ENCODE measurements around the gene FAXC. TPM values are rescaled to one million over a fixed set of nuclear protein-coding genes. Genes with fewer than 3 reads are reported as not detected.

Gene FAXC
- total and polyA plus RNA-seq, 2 of the 13 experiments (the other 11 are each of a cell fraction or from before 2014, with no cell fraction given) = 0.11 to 0.63 TPM

- TF ChIP-seq ZNF781 (CRISPR knock-in tag; IDR thresholded peaks at IDR 0.05; ENCODE audit: borderline replicate concordance, not compliant biosample characterization) = no peak
Measured at GRCh38 chr6:99295276-99295675, 54.2 kb downstream of the FAXC start (continued).

- H3K4me3 ChIP-seq (replicated peaks in 1 of 3; ENCODE audit: insufficient read depth in 1 of 3, low read depth in 2 of 3, low read length in 3 of 3) = no peak overlapping the region
- no peaks in the 10 kb centered on the region for H4K20me1 ChIP-seq (ENCODE audit: insufficient read depth, low read length)
- H3K27me3 ChIP-seq (ENCODE audit: control insufficient read depth in 1 of 2, insufficient read depth in 2 of 2, low read length in 2 of 2) = no peaks in the 10 kb centered on the region; a peak in 1 of 5 replicates
- no peaks in the 10 kb centered on the region for H3K36me3 ChIP-seq (replicated peaks in 1 of 2; ENCODE audit: control insufficient read depth in 1 of 2, insufficient read depth in 2 of 2, low read length in 2 of 2)
- ChIA-PET POLR2A (no interaction called here), CTCF (ENCODE audit: low intra/inter-chr PET ratio, low total read pairs) (no interaction called here)
- no peaks in the 10 kb centered on the region for H3K4me1 ChIP-seq (ENCODE audit: insufficient read depth, low read length)
- no peak overlapping the region for H3K4me2 ChIP-seq (ENCODE audit: low read depth, low read length)
- H3K27ac ChIP-seq (ENCODE audit: extremely low read length, insufficient read depth, low read length) = no peak overlapping the region
- H3K9ac ChIP-seq (ENCODE audit: insufficient read depth, low read depth, low read length) = no peak overlapping the region
- H3K79me2 ChIP-seq (ENCODE audit: insufficient read depth, low read length) = no peaks in the 10 kb centered on the region
- FAIRE-seq = no peak
- H3K9me3 ChIP-seq (ENCODE audit: low read length) = no peaks in the 10 kb centered on the region
- in situ Hi-C loops (cut with HindIII; ENCODE audit: extremely low pct_ligation_motif_present, low pct_unique_long_range_greater_than_20kb) = no loop called here
- ATAC-seq = no peak
- no peak for DNase-seq (ENCODE audit: low spot score)
- BruUV-seq (replicated peaks) = no TSS peak
- H2AFZ ChIP-seq (ENCODE audit: low read length) = no peak overlapping the region
- intact Hi-C loops (cut with micrococcal nuclease; ENCODE audit: unreplicated experiment) = no loop called here
- 52% methylated on average over 6 of the region's 6 CpGs for WGBS (ENCODE audit: low lambda C conversion rate)
- TF ChIP-seq JUN (CRISPR knock-in tag; IDR thresholded peaks at IDR 0.05) (no peak), TBP (CRISPR knock-in tag; IDR thresholded peaks at IDR 0.05) (no peak), TP53 (CRISPR knock-in tag; conservative IDR thresholded peaks at IDR 0.05) (no peak), JDP2 (CRISPR knock-in tag; IDR thresholded peaks at IDR 0.05; ENCODE audit: borderline replicate concordance) (no peak), PLSCR1 (CRISPR knock-in tag; IDR thresholded peaks at IDR 0.05; ENCODE audit: borderline replicate concordance) (no peak), RERE (CRISPR knock-in tag; IDR thresholded peaks at IDR 0.05; ENCODE audit: low read depth) (no peak), ZNF704 (CRISPR knock-in tag; IDR thresholded peaks at IDR 0.05; ENCODE audit: borderline replicate concordance) (no peak), RARA (CRISPR knock-in tag; IDR thresholded peaks at IDR 0.05) (no peak), EEA1 (CRISPR knock-in tag; IDR thresholded peaks at IDR 0.05; ENCODE audit: borderline replicate concordance) (no peak), KDM4B (CRISPR knock-in tag; IDR thresholded peaks at IDR 0.05) (no peak), UBTF (CRISPR knock-in tag; IDR thresholded peaks at IDR 0.05) (no peak), SSRP1 (CRISPR knock-in tag; IDR thresholded peaks at IDR 0.05) (no peak), RELA (CRISPR knock-in tag; IDR thresholded peaks at IDR 0.05) (no peak), ZNF7 (CRISPR knock-in tag; IDR thresholded peaks at IDR 0.05) (no peak)
Measured at GRCh38 chr6:99294786-99295185, 54.7 kb downstream of the FAXC start.
